HG02884 (cell line): Measurements from ENCODE around the gene PPM1L.
"Not testable (repeated sequence)": the region's sequence is repeated elsewhere in the genome, so short reads cannot be mapped to it uniquely, and the experiment has no call there.

Experiments used
- ATAC-seq: cut with Tn5 transposase; IDR thresholded peaks from one replicate; pipeline ENCODE4 v1.9.1; 2021; ENCODE audit warnings: mild to moderate bottlenecking, moderate library complexity; ENCODE audit not compliant: unreplicated experiment

PPM1L gene

GRCh38 chr3:160755776-160756304 is at the start of gene PPM1L:
Gene PPM1L (plus strand): TSS chr3:160756231.
- ATAC-seq, result peak; percentile 43

- peak; percentile 82 for ATAC-seq
These were observed 48.7 kb upstream of the PPM1L start for GRCh38 chr3:160707187-160707794.

- no peak for ATAC-seq
These were observed 46.4 kb upstream of the PPM1L start for GRCh38 chr3:160709477-160710182.

GRCh38 chr3:160713144-160713543 is 42.9 kb upstream of the PPM1L start:
- not testable (repeated sequence) for ATAC-seq

GRCh38 chr3:160719710-160720109 is 36.3 kb upstream of the PPM1L start:
- no peak for ATAC-seq

GRCh38 chr3:160720123-160720746 is 35.8 kb upstream of the PPM1L start:
- ATAC-seq, result peak; percentile 63

- no peak for ATAC-seq
These were observed 33.7 kb upstream of the PPM1L start for GRCh38 chr3:160722331-160722730.

- no peak for ATAC-seq
These were observed 30.7 kb upstream of the PPM1L start for GRCh38 chr3:160725338-160725737.

- ATAC-seq, result no peak
These were observed 20.2 kb upstream of the PPM1L start for GRCh38 chr3:160735826-160736225.

- ATAC-seq, result no peak
These were observed 18.0 kb upstream of the PPM1L start for GRCh38 chr3:160738048-160738447.

- ATAC-seq, result no peak
These were observed 17.0 kb upstream of the PPM1L start for GRCh38 chr3:160739079-160739478.

GRCh38 chr3:160746976-160747375 is 9.1 kb upstream of the PPM1L start:
- no peak for ATAC-seq

- ATAC-seq, result no peak
These were observed 8.6 kb upstream of the PPM1L start for GRCh38 chr3:160747422-160747821.

GRCh38 chr3:160748231-160748630 is 7.8 kb upstream of the PPM1L start:
- ATAC-seq, result no peak

GRCh38 chr3:160748787-160749186 is 7.2 kb upstream of the PPM1L start:
- ATAC-seq, result no peak

- no peak for ATAC-seq
These were observed 2.1 kb upstream of the PPM1L start for GRCh38 chr3:160753953-160754352.

- no peak for ATAC-seq
These were observed 1.6 kb upstream of the PPM1L start for GRCh38 chr3:160754371-160754854.

GRCh38 chr3:160754855-160755747 is 930 bp upstream of the PPM1L start:
- ATAC-seq, result peak; percentile 79

GRCh38 chr3:160757233-160758106 is 1.4 kb downstream of the PPM1L start:
- no peak for ATAC-seq
